Keratinocyte (primary cell): Measurements from ENCODE around the gene LRFN4.

Experiments
- EZH2 ChIP-seq: IDR thresholded peaks from one replicate; pipeline ENCODE4 v1.6.1; 2012; ENCODE audit warnings: inconsistent platforms, mild to moderate bottlenecking, low read length, moderate library complexity
- TF ChIP-seq, protein P1 (sequence below), 3 experiments: IDR thresholded peaks in 1 of 3; conservative IDR thresholded peaks in 1 of 3; optimal IDR thresholded peaks in 1 of 3; 2 replicates in 2 of 3; 3 replicates in 1 of 3; pipeline versions ENCODE3 to v1.5.1; 2011; ENCODE audit warnings: low read length in 3 of 3, mild to moderate bottlenecking in 3 of 3, moderate library complexity in 2 of 3, control low read depth in 1 of 3, inconsistent platforms in 1 of 3; ENCODE audit not compliant: insufficient read depth in 2 of 3; ENCODE audit errors: extremely low read depth in 1 of 3

DNA sequence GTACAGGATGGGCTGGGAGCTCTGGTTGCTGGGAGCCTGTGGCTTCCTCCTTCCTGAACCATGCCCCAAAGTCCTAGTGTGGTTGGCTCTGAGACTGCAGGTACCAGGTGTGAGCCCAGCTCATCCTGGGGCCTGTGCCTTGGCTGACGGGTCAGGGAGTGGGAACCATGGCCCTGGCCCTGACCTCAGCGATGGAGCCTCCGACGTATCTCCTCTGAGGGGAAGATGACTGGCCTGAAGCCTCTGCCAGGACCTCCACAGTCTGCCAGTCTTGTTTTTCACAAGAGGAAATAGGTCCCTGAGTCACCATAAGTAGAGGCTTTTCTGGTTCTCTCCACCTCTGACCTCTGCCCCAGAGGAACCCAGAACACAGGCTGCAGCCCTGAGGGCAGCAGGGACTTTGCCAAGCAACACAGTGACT, 10.2 kb upstream of the LRFN4 start:
- TF ChIP-seq, protein P1, sequence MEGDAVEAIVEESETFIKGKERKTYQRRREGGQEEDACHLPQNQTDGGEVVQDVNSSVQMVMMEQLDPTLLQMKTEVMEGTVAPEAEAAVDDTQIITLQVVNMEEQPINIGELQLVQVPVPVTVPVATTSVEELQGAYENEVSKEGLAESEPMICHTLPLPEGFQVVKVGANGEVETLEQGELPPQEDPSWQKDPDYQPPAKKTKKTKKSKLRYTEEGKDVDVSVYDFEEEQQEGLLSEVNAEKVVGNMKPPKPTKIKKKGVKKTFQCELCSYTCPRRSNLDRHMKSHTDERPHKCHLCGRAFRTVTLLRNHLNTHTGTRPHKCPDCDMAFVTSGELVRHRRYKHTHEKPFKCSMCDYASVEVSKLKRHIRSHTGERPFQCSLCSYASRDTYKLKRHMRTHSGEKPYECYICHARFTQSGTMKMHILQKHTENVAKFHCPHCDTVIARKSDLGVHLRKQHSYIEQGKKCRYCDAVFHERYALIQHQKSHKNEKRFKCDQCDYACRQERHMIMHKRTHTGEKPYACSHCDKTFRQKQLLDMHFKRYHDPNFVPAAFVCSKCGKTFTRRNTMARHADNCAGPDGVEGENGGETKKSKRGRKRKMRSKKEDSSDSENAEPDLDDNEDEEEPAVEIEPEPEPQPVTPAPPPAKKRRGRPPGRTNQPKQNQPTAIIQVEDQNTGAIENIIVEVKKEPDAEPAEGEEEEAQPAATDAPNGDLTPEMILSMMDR (optimal IDR thresholded peaks at IDR 0.05 in 1 of 3, IDR thresholded peaks at IDR 0.05 in 1 of 3, conservative IDR thresholded peaks at IDR 0.05 in 1 of 3; ENCODE audit: extremely low read depth in 1 of 3, insufficient read depth in 2 of 3, low read length in 3 of 3) = no peak
- no peak for TF ChIP-seq EZH2
